GM12878 (cell line): ENCODE measurements around the gene PSMC3IP. TPM values are rescaled to one million over a fixed set of nuclear protein-coding genes. Genes with fewer than 3 reads are reported as not detected.
A peak's percentile ranks its signal among the peaks of the same experiment; 100 is the strongest.

Experiments used
- ATAC-seq: fragments of 200-7000 bp; cut with Tn5 transposase; 3 replicates; pipeline ENCODE4 v1.9.1; 2020; ENCODE audit warnings: mild to moderate bottlenecking, moderate library complexity
- BruUV-seq: library from RNA; stranded (reverse); fragments of 400-500 nt; replicated peaks from 2 replicates; lab custom pipeline; 2021; lab: Mats Ljungman, UMichigan
- CTCF ChIA-PET: fragments of 300-600 bp; sonication (Branson Sonifier 250); formaldehyde crosslinking; extraction: SDS; loops from one replicate; lab custom pipeline; 2021; ENCODE audit warnings: inconsistent platforms; lab: Yijun Ruan, JAX
- POLR2A ChIA-PET: fragments of 350-600 bp; formaldehyde crosslinking; extraction: SDS; loops from one replicate; lab custom pipeline; 2021; ENCODE audit warnings: inconsistent platforms; lab: Charles Lee
- RAD21 ChIA-PET: fragments of 300-600 bp; sonication (Branson Sonifier 250); formaldehyde crosslinking; loops from one replicate; lab custom pipeline; 2023; ENCODE audit warnings: antibody characterized with exemption; ENCODE audit not compliant: unreplicated experiment; lab: Charles Lee
- SMC1A ChIA-PET: fragments of 300-600 bp; sonication (Branson Sonifier 250); formaldehyde crosslinking; loops from one replicate; lab custom pipeline; 2023; ENCODE audit not compliant: unreplicated experiment, uncharacterized antibody; lab: Charles Lee
- DNase-seq: peaks from one replicate; pipeline ENCODE4 v3.0.0-alpha.2; 2011; ENCODE audit warnings: low read depth, low spot score
- FAIRE-seq: peaks from 3 replicates; lab custom pipeline; 2011; peaks lifted over from hg19 to GRCh38; lab: Jason Lieb, UNC
- H2AFZ ChIP-seq: 2 replicates; pipeline ENCODE4 v1.6.0; 2011; ENCODE audit warnings: low read depth, low read length, control low read depth; ENCODE audit not compliant: control insufficient read depth
- H3K27ac ChIP-seq: 2 replicates; pipeline ENCODE4 v1.5.1; 2011; ENCODE audit warnings: control low read depth; ENCODE audit not compliant: control insufficient read depth, insufficient read depth
- H3K27me3 ChIP-seq, 2 experiments: replicated peaks in 1 of 2; 2 replicates each; pipeline versions ENCODE4 v1.6.0 to v1.6.1; 2011; ENCODE audit warnings: low read length in 1 of 2; ENCODE audit not compliant: control insufficient read depth in 2 of 2, insufficient read depth in 2 of 2
- H3K36me3 ChIP-seq, 2 experiments: 2 replicates each; pipeline ENCODE4 v1.5.1; 2011; ENCODE audit warnings: low read length in 1 of 2; ENCODE audit not compliant: control insufficient read depth in 2 of 2, insufficient read depth in 2 of 2
- H3K4me1 ChIP-seq: 2 replicates; pipeline ENCODE4 v1.6.1; 2011; ENCODE audit warnings: mild to moderate bottlenecking, low read length, moderate library complexity, mixed read lengths; ENCODE audit not compliant: control insufficient read depth, insufficient read depth
- H3K4me2 ChIP-seq: 2 replicates; pipeline ENCODE4 v1.6.0; 2011; ENCODE audit warnings: control low read depth; ENCODE audit not compliant: control insufficient read depth, insufficient read depth
- H3K4me3 ChIP-seq: fragments of 200-600 bp; sonication (generic); 2 replicates; pipeline ENCODE4 v1.5.1; 2016
- H3K79me2 ChIP-seq: 2 replicates; pipeline ENCODE4 v1.6.0; 2011; ENCODE audit warnings: low read length; ENCODE audit not compliant: control insufficient read depth, insufficient read depth
- H3K9ac ChIP-seq: 2 replicates; pipeline ENCODE4 v1.8.0; 2011; ENCODE audit warnings: low read length, control low read depth, mixed read lengths; ENCODE audit not compliant: control insufficient read depth, insufficient read depth
- H3K9me3 ChIP-seq: replicated peaks from 3 replicates; pipeline ENCODE4 v1.5.1; 2011; ENCODE audit warnings: mild to moderate bottlenecking, low read length; ENCODE audit not compliant: control insufficient read depth, insufficient read depth
- H4K20me1 ChIP-seq: 2 replicates; pipeline ENCODE4 v1.6.0; 2011; ENCODE audit not compliant: control insufficient read depth, insufficient read depth
- CHD2 ChIP-seq: IDR thresholded peaks from 2 replicates; pipeline ENCODE4 v1.6.1; 2011; ENCODE audit warnings: low read depth, low read length, improper control_type of control experiment, borderline replicate concordance
- MEF2B ChIP-seq: fragments of 450-650 bp; IDR thresholded peaks from 2 replicates; pipeline ENCODE4 v1.6.1; 2018; ENCODE audit warnings: mild to moderate bottlenecking, moderate library complexity; ENCODE audit not compliant: partially characterized antibody, poor library complexity, severe bottlenecking
- SIN3A ChIP-seq: IDR thresholded peaks from 2 replicates; pipeline ENCODE4 v1.6.1; 2012; ENCODE audit warnings: low read depth, low read length, improper control_type of control experiment
- TARDBP ChIP-seq: IDR thresholded peaks from 2 replicates; pipeline ENCODE4 v1.6.1; 2016; ENCODE audit warnings: borderline replicate concordance
- WGBS: methylation state at CpG from one replicate; pipeline ENCODE4 v1.1.6; 2016; ENCODE audit warnings: low lambda C conversion rate; ENCODE audit not compliant: insufficient replicate concordance, insufficient coverage; ENCODE audit errors: missing lambda C conversion rate; 5-methylcytosine and 5-hydroxymethylcytosine counted together
- in situ Hi-C: fragments of 300-500 bp; cut with MboI; formaldehyde crosslinking; loops from 9 replicates; pipeline ENCODE4 v1.14.3; 2018; ENCODE audit warnings: mixed read lengths
- intact Hi-C: fragments of 100-400 bp; cut with micrococcal nuclease; formaldehyde crosslinking; loops from one replicate; pipeline ENCODE4 v1.14.2; 2022; ENCODE audit not compliant: unreplicated experiment
- polyA plus RNA-seq, 11 experiments: library from polyadenylated mRNA; depleted of rRNA in 4 of 11; unstranded in 6 of 11; stranded (reverse) in 5 of 11; fragments of >200 nt; fragmentation: Nextera tagmentation in 4 of 11; fragmentation: Illumina TruSeq in 1 of 11; extraction: Ambion mirVana in 4 of 11; extraction: Trizol in 1 of 11; gene quantifications; 1 replicate in 1 of 11; 2 replicates in 10 of 11; pipeline versions ENCODE4 v1.2.1 to v1.2.3, GENCODE V29; 2011 to 2016; ENCODE audit warnings: inconsistent platforms in 2 of 11, missing spikeins in 2 of 11, low read depth in 1 of 11
- total RNA-seq, 4 experiments: library from RNA; depleted of rRNA in 3 of 4; stranded (reverse); fragments of >200 nt in 3 of 4; fragmentation: Illumina TruSeq in 1 of 4; extraction: Trizol in 1 of 4; gene quantifications; 2 replicates each; pipeline versions ENCODE4 v1.2.1 to v1.2.3, GENCODE V29; 2013 to 2021
- TF ChIP-seq, protein P1 (sequence below): IDR thresholded peaks from 2 replicates; pipeline ENCODE4 v1.6.1; 2012; ENCODE audit warnings: low read depth, low read length, improper control_type of control experiment
- TF ChIP-seq, protein P2 (sequence below): fragments of 450-650 bp; IDR thresholded peaks from 2 replicates; pipeline ENCODE4 v1.6.1; 2018; ENCODE audit warnings: borderline replicate concordance, mild to moderate bottlenecking; ENCODE audit not compliant: partially characterized antibody

Gene PSMC3IP
- total and polyA plus RNA-seq, 10 of the 15 experiments (the other 5 are each of a cell fraction or from before 2014, with no cell fraction given), result 6.8 to 34.5 (median 17.7) TPM

DNA sequence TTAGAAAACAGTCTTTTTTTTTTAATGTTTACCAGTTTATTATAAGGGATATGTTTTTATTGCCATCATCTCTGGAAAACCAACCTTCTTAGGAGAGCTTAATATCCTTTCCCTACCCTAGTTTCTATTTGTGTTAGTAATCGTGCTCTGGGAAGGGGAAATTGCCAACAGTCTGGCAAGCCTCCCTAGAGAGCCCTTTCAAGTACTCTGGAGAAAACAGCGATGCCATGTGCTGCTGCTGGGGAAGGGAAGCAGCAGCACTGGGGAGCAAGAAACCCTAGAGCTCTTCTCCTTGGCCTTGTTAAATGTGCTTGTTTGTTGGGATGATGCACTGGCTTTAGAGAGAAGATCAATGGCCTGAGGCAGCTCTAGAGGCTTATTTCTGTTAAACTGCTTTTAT, 21.4 kb upstream of the PSMC3IP start (continued):
- TF ChIP-seq, protein P1, sequence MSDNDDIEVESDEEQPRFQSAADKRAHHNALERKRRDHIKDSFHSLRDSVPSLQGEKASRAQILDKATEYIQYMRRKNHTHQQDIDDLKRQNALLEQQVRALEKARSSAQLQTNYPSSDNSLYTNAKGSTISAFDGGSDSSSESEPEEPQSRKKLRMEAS, result no peak
- TF ChIP-seq SIN3A, result no peak
- TF ChIP-seq, protein P2, sequence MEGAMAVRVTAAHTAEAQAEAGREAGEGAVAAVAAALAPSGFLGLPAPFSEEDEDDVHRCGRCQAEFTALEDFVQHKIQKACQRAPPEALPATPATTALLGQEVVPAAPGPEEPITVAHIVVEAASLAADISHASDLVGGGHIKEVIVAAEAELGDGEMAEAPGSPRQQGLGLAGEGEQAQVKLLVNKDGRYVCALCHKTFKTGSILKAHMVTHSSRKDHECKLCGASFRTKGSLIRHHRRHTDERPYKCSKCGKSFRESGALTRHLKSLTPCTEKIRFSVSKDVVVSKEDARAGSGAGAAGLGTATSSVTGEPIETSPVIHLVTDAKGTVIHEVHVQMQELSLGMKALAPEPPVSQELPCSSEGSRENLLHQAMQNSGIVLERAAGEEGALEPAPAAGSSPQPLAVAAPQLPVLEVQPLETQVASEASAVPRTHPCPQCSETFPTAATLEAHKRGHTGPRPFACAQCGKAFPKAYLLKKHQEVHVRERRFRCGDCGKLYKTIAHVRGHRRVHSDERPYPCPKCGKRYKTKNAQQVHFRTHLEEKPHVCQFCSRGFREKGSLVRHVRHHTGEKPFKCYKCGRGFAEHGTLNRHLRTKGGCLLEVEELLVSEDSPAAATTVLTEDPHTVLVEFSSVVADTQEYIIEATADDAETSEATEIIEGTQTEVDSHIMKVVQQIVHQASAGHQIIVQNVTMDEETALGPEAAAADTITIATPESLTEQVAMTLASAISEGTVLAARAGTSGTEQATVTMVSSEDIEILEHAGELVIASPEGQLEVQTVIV, result no peak

DNA sequence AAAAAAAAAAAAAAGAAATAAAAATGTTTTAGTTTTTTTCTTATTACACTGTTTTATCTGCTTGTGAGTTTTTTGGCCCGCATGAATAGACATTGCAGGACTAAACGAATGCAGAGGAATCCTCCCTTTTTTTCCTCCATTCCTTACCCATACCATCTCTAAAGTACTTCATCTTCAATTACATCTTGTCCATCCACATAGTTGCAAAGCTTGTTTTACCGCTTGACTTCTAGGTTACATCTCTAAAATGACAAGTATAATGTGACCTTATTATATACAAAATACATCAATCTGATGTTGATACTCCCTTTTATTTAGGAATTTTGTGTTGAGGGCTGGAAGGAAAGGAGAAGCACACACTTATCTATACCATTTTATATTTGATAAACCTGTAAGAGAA, 18.9 kb upstream of the PSMC3IP start:
- no peak for DNase-seq
- H2AFZ ChIP-seq, result no peak overlapping the region
- CTCF ChIA-PET, result no interaction called here
- H3K36me3 ChIP-seq, result peaks cover 0 to 13% of the 10 kb centered on the region in 2 experiments; a peak in 2 of 4 replicates
- H3K27me3 ChIP-seq, result no peaks in the 10 kb centered on the region
- no peak for ATAC-seq
- POLR2A ChIA-PET, result interaction anchor here (0.6 to 1.3 kb wide), 2 partner anchors 10 to 415 kb away, joined by 3 to 7 read pairs; no protein-coding TSS in a partner anchor
- peaks cover 13% of the 10 kb centered on the region for H3K79me2 ChIP-seq
- H3K9ac ChIP-seq, result no peak overlapping the region
- in situ Hi-C loops, result no loop called here
- H3K9me3 ChIP-seq, result no peaks in the 10 kb centered on the region
- TSS peak; percentile 39 for BruUV-seq
- RAD21 ChIA-PET, result interaction anchor here (3.2 kb wide), 1 partner anchor 18 kb away, joined by 9 read pairs; the partner anchor contains the start of gene PSMC3IP
- TF ChIP-seq CHD2 (no peak), MEF2B (no peak), TARDBP (no peak)
- TF ChIP-seq, all 136 proteins: peak for 0
- Histone ChIP-seq H4K20me1 (no peaks in the 10 kb centered on the region; the same call in 1 of the 2 replicates), H3K4me1 (no peaks in the 10 kb centered on the region), H3K4me2 (no peak overlapping the region), H3K27ac (no peak overlapping the region), H3K4me3 (no peak overlapping the region)
- SMC1A ChIA-PET, result interaction anchor here (3.6 to 3.9 kb wide), 2 partner anchors 8 to 11 kb away, joined by 13 to 22 read pairs; no protein-coding TSS in a partner anchor
- 100% methylated on average over 3 of the region's 3 CpGs for WGBS
- intact Hi-C loops, result no loop called here
- FAIRE-seq, result no peak
